H1 (cell line): ENCODE data around the gene ZBTB20.

Experiments used
- CHD7 ChIP-seq: fragments of 300-600 bp; sonication (generic); IDR thresholded peaks from 2 replicates; pipeline ENCODE4 v1.7.1; 2012; ENCODE audit warnings: low read length, moderate library complexity, mild to moderate bottlenecking, inconsistent platforms; ENCODE audit not compliant: insufficient replicate concordance
- CTCF ChIP-seq, 3 experiments: IDR thresholded peaks; 1 replicate in 2 of 3; 2 replicates in 1 of 3; pipeline versions ENCODE4 v1.5.1 to v1.6.1; 2011; ENCODE audit warnings: low read length in 3 of 3, mild to moderate bottlenecking in 3 of 3, inconsistent platforms in 2 of 3, low read depth in 1 of 3, moderate library complexity in 1 of 3; ENCODE audit not compliant: insufficient read depth in 1 of 3; ENCODE audit errors: control extremely low read depth in 1 of 3
- EP300 ChIP-seq, 2 experiments: IDR thresholded peaks; 1 replicate in 1 of 2; 2 replicates in 1 of 2; pipeline ENCODE4 v1.6.1; 2011 to 2012; ENCODE audit warnings: low read depth in 2 of 2, low read length in 2 of 2, mild to moderate bottlenecking in 2 of 2, borderline replicate concordance in 1 of 2, inconsistent platforms in 1 of 2, moderate library complexity in 1 of 2
- HDAC6 ChIP-seq: IDR thresholded peaks from one replicate; pipeline ENCODE4 v1.7.1; 2012; ENCODE audit warnings: low read depth, mild to moderate bottlenecking, inconsistent platforms, low read length, moderate library complexity
- PHF8 ChIP-seq: fragments of 200-600 bp; sonication (generic); conservative IDR thresholded peaks from 2 replicates; pipeline ENCODE4 v1.7.1; 2012; ENCODE audit warnings: low read depth, mild to moderate bottlenecking, inconsistent platforms, low read length, moderate library complexity
- POLR2A ChIP-seq, 2 experiments: IDR thresholded peaks; 1 replicate in 1 of 2; 2 replicates in 1 of 2; pipeline ENCODE4 v1.6.1; 2011; ENCODE audit warnings: low read depth in 2 of 2, low read length in 2 of 2, mild to moderate bottlenecking in 2 of 2; ENCODE audit errors: control extremely low read depth in 1 of 2
- POLR2AphosphoS5 ChIP-seq: IDR thresholded peaks from 2 replicates; pipeline ENCODE4 v1.6.1; 2011; ENCODE audit warnings: low read depth, low read length
- SIX5 ChIP-seq: IDR thresholded peaks from 2 replicates; pipeline ENCODE4 v1.6.1; 2011; ENCODE audit warnings: mild to moderate bottlenecking, low read depth, low read length
- YY1 ChIP-seq: IDR thresholded peaks from 2 replicates; pipeline ENCODE4 v1.6.1; 2011; ENCODE audit warnings: low read depth, mild to moderate bottlenecking, low read length

DNA sequence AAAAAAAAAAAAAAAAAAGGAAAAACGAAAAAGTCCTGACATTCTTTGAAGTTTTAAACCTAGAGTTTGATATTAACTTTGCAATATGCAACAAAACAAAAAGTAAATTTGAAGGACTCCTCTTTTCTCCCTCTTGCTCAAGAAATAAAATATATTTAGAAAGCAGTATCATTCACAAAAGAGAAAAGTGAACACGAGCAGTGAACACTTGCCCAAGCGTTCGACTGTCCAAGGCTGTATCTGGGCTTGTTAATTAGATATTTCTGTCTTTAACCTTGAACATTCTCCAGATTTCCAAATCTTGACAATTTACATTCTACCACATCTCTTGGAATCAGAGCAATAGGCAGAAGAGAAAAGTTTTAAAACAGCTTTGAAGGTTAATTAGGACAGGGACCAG lies 495.5 kb downstream of the ZBTB20 start:
- TF ChIP-seq CTCF (IDR thresholded peaks at IDR 0.05; ENCODE audit: control extremely low read depth in 1 of 3, insufficient read depth in 1 of 3, low read depth in 1 of 3, low read length in 3 of 3), result no peak
- TF ChIP-seq POLR2AphosphoS5, result no peak
- no peak for TF ChIP-seq EP300 (IDR thresholded peaks at IDR 0.05; ENCODE audit: borderline replicate concordance in 1 of 2, low read depth in 2 of 2, low read length in 2 of 2)
- TF ChIP-seq SIX5, result no peak
- TF ChIP-seq POLR2A (IDR thresholded peaks at IDR 0.05; ENCODE audit: control extremely low read depth in 1 of 2, low read depth in 2 of 2, low read length in 2 of 2), result no peak
- no peak for TF ChIP-seq HDAC6
- TF ChIP-seq CHD7, result no peak
- TF ChIP-seq PHF8, result no peak
- no peak for TF ChIP-seq YY1
